SK-N-SH (cell line): ENCODE results near the gene NEK10. TPM values are rescaled to one million over a fixed set of nuclear protein-coding genes. Genes with fewer than 3 reads are reported as not detected.

ENCODE experiments used
- CTCF ChIA-PET: fragments of 300-600, 350-600 bp; formaldehyde crosslinking; extraction: SDS; loops from one replicate; lab custom pipeline; 2021; lab: Yijun Ruan, JAX
- POLR2A ChIA-PET: fragments of 350-600 bp; sonication (Branson Sonifier 250); formaldehyde crosslinking; extraction: SDS; loops from one replicate; lab custom pipeline; 2020; ENCODE audit warnings: antibody characterized with exemption, inconsistent platforms; lab: Yijun Ruan, JAX
- DNase-seq: peaks from one replicate; pipeline ENCODE4 v3.0.0; 2012
- H2AFZ ChIP-seq: fragments of 200-600 bp; sonication (generic); 2 replicates; pipeline ENCODE4 v1.8.1; 2016; ENCODE audit warnings: antibody characterized with exemption, mild to moderate bottlenecking, low read depth
- H3F3A ChIP-seq: fragments of 200-600 bp; sonication (generic); replicated peaks from 2 replicates; pipeline ENCODE3; 2016; ENCODE audit warnings: antibody characterized with exemption, mild to moderate bottlenecking; ENCODE audit not compliant: insufficient read depth
- H3K27ac ChIP-seq, 2 experiments: fragments of 200-500 bp in 1 of 2; fragments of 200-600 bp in 1 of 2; sonication (Bioruptor generic) in 1 of 2; sonication (generic), shearing (Covaris generic) in 1 of 2; 2 replicates each; pipeline versions ENCODE4 v1.5.1 to v1.6.1; 2014 to 2016; ENCODE audit warnings: low read depth in 2 of 2, inconsistent platforms in 1 of 2, low read length in 1 of 2, mild to moderate bottlenecking in 1 of 2, mixed read lengths in 1 of 2
- H3K27me3 ChIP-seq: fragments of 200-600 bp; sonication (generic), shearing (Covaris generic); 2 replicates; pipeline ENCODE4 v1.6.1; 2016; ENCODE audit warnings: mixed run types; ENCODE audit not compliant: insufficient read depth
- H3K36me3 ChIP-seq, 2 experiments: fragments of 200-500 bp in 1 of 2; fragments of 200-600 bp in 1 of 2; sonication (Bioruptor generic) in 1 of 2; sonication (generic) in 1 of 2; replicated peaks in 1 of 2; 2 replicates each; pipeline versions ENCODE3 to v1.5.1; 2014 to 2016; ENCODE audit warnings: low read length in 1 of 2, mild to moderate bottlenecking in 1 of 2; ENCODE audit not compliant: insufficient read depth in 2 of 2, control insufficient read depth in 1 of 2
- H3K4me1 ChIP-seq, 2 experiments: fragments of 200-500 bp in 1 of 2; fragments of 200-600 bp in 1 of 2; sonication (Bioruptor generic) in 1 of 2; sonication (generic), shearing (Covaris generic) in 1 of 2; 2 replicates each; pipeline versions ENCODE4 v1.5.1 to v1.6.1; 2014 to 2016; ENCODE audit warnings: low read depth in 1 of 2, low read length in 1 of 2, mixed run types in 1 of 2; ENCODE audit not compliant: insufficient read depth in 2 of 2, control insufficient read depth in 1 of 2
- H3K4me2 ChIP-seq: fragments of 200-600 bp; sonication (generic), shearing (Covaris generic); 2 replicates; pipeline ENCODE4 v1.6.1; 2017; ENCODE audit warnings: mixed run types
- H3K4me3 ChIP-seq, 2 experiments: fragments of 200-500 bp in 1 of 2; fragments of 200-600 bp in 1 of 2; sonication (Bioruptor generic) in 1 of 2; sonication (generic), shearing (Covaris generic) in 1 of 2; 2 replicates each; pipeline versions ENCODE4 v1.5.1 to v1.8.1; 2014 to 2016; ENCODE audit warnings: low read depth in 2 of 2, inconsistent platforms in 1 of 2, low read length in 1 of 2, mild to moderate bottlenecking in 1 of 2, mixed read lengths in 1 of 2, moderate library complexity in 1 of 2
- H3K79me2 ChIP-seq: fragments of 200-600 bp; sonication (generic); 2 replicates; pipeline ENCODE4 v1.8.1; 2017; ENCODE audit warnings: mild to moderate bottlenecking; ENCODE audit not compliant: insufficient read depth
- H3K9ac ChIP-seq: fragments of 200-600 bp; sonication (generic); 2 replicates; pipeline ENCODE4 v1.6.1; 2017; ENCODE audit warnings: mixed run types
- H3K9me2 ChIP-seq: fragments of 200-600 bp; sonication (generic); 2 replicates; pipeline ENCODE4 v1.6.1; 2017; ENCODE audit warnings: mixed run types
- H3K9me3 ChIP-seq: fragments of 200-600 bp; sonication (generic); 2 replicates; pipeline ENCODE4 v1.6.1; 2017; ENCODE audit warnings: mixed run types, mild to moderate bottlenecking, moderate library complexity
- H4K20me1 ChIP-seq: fragments of 200-600 bp; sonication (generic); 2 replicates; pipeline ENCODE4 v1.6.1; 2017; ENCODE audit warnings: mild to moderate bottlenecking, mixed run types; ENCODE audit not compliant: insufficient read depth
- CHD2 ChIP-seq: fragments of 150-350 bp; IDR thresholded peaks from 2 replicates; pipeline ENCODE4 v1.6.1; 2018; ENCODE audit warnings: low read length; ENCODE audit not compliant: partially characterized antibody
- ELF1 ChIP-seq: IDR thresholded peaks from 2 replicates; pipeline ENCODE4 v1.4.0; 2012
- EP300 ChIP-seq, 2 experiments: IDR thresholded peaks; 2 replicates each; pipeline versions ENCODE4 v1.4.0 to v1.6.1; 2012; ENCODE audit warnings: borderline replicate concordance in 1 of 2, low read depth in 1 of 2, low read length in 1 of 2
- EZH2phosphoT487 ChIP-seq: fragments of 200-600 bp; sonication (generic); IDR thresholded peaks from 2 replicates; pipeline ENCODE4 v1.6.1; 2017; ENCODE audit warnings: low read depth, mixed run types, mild to moderate bottlenecking, antibody characterized with exemption, moderate library complexity, borderline replicate concordance
- FOSL2 ChIP-seq: IDR thresholded peaks from 2 replicates; pipeline ENCODE4 v1.4.0; 2012; ENCODE audit warnings: low read depth, mild to moderate bottlenecking, moderate library complexity, borderline replicate concordance
- FOXJ3 ChIP-seq: sonication (generic); formaldehyde crosslinking; IDR thresholded peaks from 2 replicates; pipeline ENCODE4 v1.5.1; 2020; ENCODE audit warnings: mild to moderate bottlenecking, missing genetic modification reagents
- FOXM1 ChIP-seq: IDR thresholded peaks from 2 replicates; pipeline ENCODE4 v1.4.0; 2012; ENCODE audit warnings: low read depth, mild to moderate bottlenecking
- GABPA ChIP-seq: IDR thresholded peaks from 2 replicates; pipeline ENCODE4 v1.4.0; 2012; ENCODE audit warnings: low read depth, mild to moderate bottlenecking
- IRF3 ChIP-seq: fragments of 150-350 bp; IDR thresholded peaks from 2 replicates; pipeline ENCODE4 v1.6.1; 2016; ENCODE audit warnings: mild to moderate bottlenecking, low read depth, low read length
- JUND ChIP-seq: IDR thresholded peaks from 2 replicates; pipeline ENCODE4 v1.4.0; 2012
- MXI1 ChIP-seq: IDR thresholded peaks from 2 replicates; pipeline ENCODE4 v1.6.1; 2012; ENCODE audit warnings: mild to moderate bottlenecking, low read depth, low read length, improper control_type of control experiment
- NFIC ChIP-seq: IDR thresholded peaks from 2 replicates; pipeline ENCODE4 v1.4.0; 2012; ENCODE audit warnings: borderline replicate concordance
- PBX3 ChIP-seq: IDR thresholded peaks from 2 replicates; pipeline ENCODE4; 2012
- RCOR1 ChIP-seq: fragments of 150-350 bp; IDR thresholded peaks from 2 replicates; pipeline ENCODE4 v1.6.1; 2017; ENCODE audit warnings: antibody characterized with exemption, low read length
- RFX5 ChIP-seq: IDR thresholded peaks from 2 replicates; pipeline ENCODE4 v1.6.1; 2012; ENCODE audit warnings: mild to moderate bottlenecking, improper control_type of control experiment, low read length
- RXRA ChIP-seq: IDR thresholded peaks from 2 replicates; pipeline ENCODE4 v1.4.0; 2012; ENCODE audit warnings: low read depth, mild to moderate bottlenecking, borderline replicate concordance
- TCF12 ChIP-seq: IDR thresholded peaks from 2 replicates; pipeline ENCODE4 v1.4.0; 2012
- YY1 ChIP-seq: IDR thresholded peaks from 2 replicates; pipeline ENCODE4 v1.4.0; 2012; ENCODE audit warnings: low read depth, mild to moderate bottlenecking
- WGBS: methylation state at CpG from one replicate; pipeline ENCODE4 v1.1.6; 2017; ENCODE audit warnings: low lambda C conversion rate; 5-methylcytosine and 5-hydroxymethylcytosine counted together
- polyA plus RNA-seq, 3 experiments: library from polyadenylated mRNA; depleted of rRNA; stranded (reverse); fragments of >200 nt; gene quantifications; 2 replicates each; pipeline ENCODE4 v1.2.3, GENCODE V29; 2012
- TF ChIP-seq, protein P1 (sequence below): IDR thresholded peaks from 2 replicates; pipeline ENCODE4 v1.4.0; 2012; ENCODE audit warnings: low read depth

The NEK10 gene
- polyA plus RNA-seq, 1 of the 3 experiments (the other 2 are of a cell fraction): 1.0 TPM

GRCh38 chr3:27378331-27378730, 9.1 kb upstream of the NEK10 start (continued):
- no peak for TF ChIP-seq CHD2
- TF ChIP-seq ELF1: no peak
- no peak for TF ChIP-seq TCF12
- TF ChIP-seq RFX5: no peak
- no peak for TF ChIP-seq FOXM1
- no peak for TF ChIP-seq RCOR1
- TF ChIP-seq EP300 (IDR thresholded peaks at IDR 0.05; ENCODE audit: borderline replicate concordance in 1 of 2, low read depth in 1 of 2, low read length in 1 of 2): no peak
- no peak for TF ChIP-seq YY1

- H3K9ac ChIP-seq: no peak overlapping the region
- H3K36me3 ChIP-seq: peaks cover 58 to 74% of the 10 kb centered on the region in 2 experiments
- H3K4me1 ChIP-seq: no peaks in the 10 kb centered on the region
- peaks cover 17% of the 10 kb centered on the region for H3F3A ChIP-seq
- no peak overlapping the region for H2AFZ ChIP-seq
- WGBS: 91% methylated on average over 6 of the region's 6 CpGs
- no peak for DNase-seq
- no peak overlapping the region for H3K4me3 ChIP-seq
- H3K27me3 ChIP-seq: no peaks in the 10 kb centered on the region
- H3K79me2 ChIP-seq: no peaks in the 10 kb centered on the region; the same call in 1 of the 2 replicates
- H3K9me2 ChIP-seq: no peaks in the 10 kb centered on the region; the same call in 1 of the 2 replicates
- ChIA-PET CTCF (no interaction called here), POLR2A (no interaction called here)
- no peaks in the 10 kb centered on the region for H3K9me3 ChIP-seq
- TF ChIP-seq YY1 (no peak), IRF3 (no peak), EZH2phosphoT487 (no peak), FOSL2 (no peak), GABPA (no peak), PBX3 (no peak), NFIC (no peak), FOXJ3 (CRISPR knock-in tag) (no peak), RCOR1 (no peak), JUND (no peak), MXI1 (no peak), RXRA (no peak)
- TF ChIP-seq, protein P1, sequence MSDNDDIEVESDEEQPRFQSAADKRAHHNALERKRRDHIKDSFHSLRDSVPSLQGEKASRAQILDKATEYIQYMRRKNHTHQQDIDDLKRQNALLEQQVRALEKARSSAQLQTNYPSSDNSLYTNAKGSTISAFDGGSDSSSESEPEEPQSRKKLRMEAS: no peak
- H4K20me1 ChIP-seq: no peaks in the 10 kb centered on the region
- no peak overlapping the region for H3K4me2 ChIP-seq
- H3K27ac ChIP-seq: no peak overlapping the region
Observed at GRCh38 chr3:27376109-27376772, 7.1 kb upstream of the NEK10 start.
